Uterus (tissue), 4 donors: ENCODE measurements around the gene ABCC4. TPM values are rescaled to one million over a fixed set of nuclear protein-coding genes. Genes with fewer than 3 reads are reported as not detected.

Experiments used
- DNase-seq, 2 donors: peaks; one replicate each; pipeline ENCODE4 v3.0.0-alpha.2; 2019 to 2020
- H3K27ac ChIP-seq, 2 donors: fragments of 200-600 bp; sonication (generic); 1 replicate in 1 of 2; 2 replicates in 1 of 2; pipeline ENCODE4 v1.5.1; 2016 to 2018
- H3K27me3 ChIP-seq, 2 donors: fragments of 200-600 bp; sonication (generic); one replicate each; pipeline ENCODE4 v1.5.1; 2018 to 2019; ENCODE audit warnings: control low read depth in 1 of 2
- H3K36me3 ChIP-seq, 2 donors: fragments of 200-600 bp; sonication (generic); one replicate each; pipeline ENCODE4 v1.5.1; 2019; ENCODE audit warnings: control low read depth in 1 of 2
- H3K4me1 ChIP-seq, 2 donors: fragments of 200-600 bp; sonication (generic); one replicate each; pipeline ENCODE4 v1.5.1; 2018 to 2019; ENCODE audit warnings: control low read depth in 1 of 2
- H3K4me3 ChIP-seq, 2 donors: fragments of 200-600 bp; sonication (generic); 1 replicate in 1 of 2; 2 replicates in 1 of 2; pipeline ENCODE4 v1.5.1; 2018 to 2019; ENCODE audit warnings: mild to moderate bottlenecking in 1 of 2
- H3K9me3 ChIP-seq, 2 donors: fragments of 200-600 bp; sonication (generic); one replicate each; pipeline ENCODE4 v1.5.1; 2019; ENCODE audit warnings: control low read depth in 1 of 2
- CTCF ChIP-seq, 4 experiments: fragments of 200-600 bp in 2 of 4; fragments of 450-650 bp in 2 of 4; sonication (generic) in 2 of 4; IDR thresholded peaks; one replicate each; pipeline ENCODE4 v1.5.1; 2016 to 2019; ENCODE audit warnings: antibody characterized with exemption in 4 of 4, mild to moderate bottlenecking in 2 of 4, moderate library complexity in 1 of 4
- POLR2A ChIP-seq, 2 donors: fragments of 450-650 bp; IDR thresholded peaks; one replicate each; pipeline ENCODE4 v1.6.1; 2016; ENCODE audit warnings: antibody characterized with exemption in 2 of 2, mild to moderate bottlenecking in 1 of 2, moderate library complexity in 1 of 2
- intact Hi-C: fragments of 100-400 bp; cut with DNase I; formaldehyde crosslinking; loops from one replicate; pipeline ENCODE4 v1.15.1; 2023; ENCODE audit warnings: low total_unique reads
- total RNA-seq, 4 donors: library from RNA; depleted of rRNA in 3 of 4; stranded (reverse); fragments of >200 nt in 3 of 4; gene quantifications; one replicate each; pipeline versions ENCODE4 v1.1.0 to v1.2.4, GENCODE V29; 2014 to 2023
- donor health status: DM: yes; HTN: yes; CAD: no.

The ABCC4 gene
- total RNA-seq, 4 donors from 2014 or later = 13.8 to 37.7 (median 25.3) TPM

- Histone ChIP-seq H3K27me3 (no peaks in the 10 kb centered on the region), H3K9me3 (no peaks in the 10 kb centered on the region), H3K4me1 (no peaks in the 10 kb centered on the region), H3K27ac (no peak overlapping the region), H3K4me3 (no peak overlapping the region), H3K36me3 (no peaks in the 10 kb centered on the region)
- DNase-seq = no peak
- TF ChIP-seq CTCF (IDR thresholded peaks at IDR 0.05) (no peak), POLR2A (IDR thresholded peaks at IDR 0.05) (no peak)
- intact Hi-C loops = no loop called here
Measured at GRCh38 chr13:95212983-95213850, 88.0 kb downstream of the ABCC4 start.

- no peak for DNase-seq
- Histone ChIP-seq H3K4me1 (no peaks in the 10 kb centered on the region), H3K27me3 (no peaks in the 10 kb centered on the region), H3K9me3 (no peaks in the 10 kb centered on the region), H3K4me3 (no peak overlapping the region), H3K27ac (no peak overlapping the region), H3K36me3 (no peaks in the 10 kb centered on the region)
- intact Hi-C loops = no loop called here
- TF ChIP-seq POLR2A (IDR thresholded peaks at IDR 0.05) = no peak
- TF ChIP-seq CTCF (IDR thresholded peaks at IDR 0.05) = no peak
Measured at GRCh38 chr13:95209109-95209508, 92.1 kb downstream of the ABCC4 start.

- Histone ChIP-seq H3K27ac (no peak overlapping the region), H3K4me1 (no peaks in the 10 kb centered on the region), H3K36me3 (no peaks in the 10 kb centered on the region), H3K9me3 (no peaks in the 10 kb centered on the region), H3K4me3 (no peak overlapping the region), H3K27me3 (no peaks in the 10 kb centered on the region)
- DNase-seq = no peak
- TF ChIP-seq CTCF (IDR thresholded peaks at IDR 0.05) = no peak
- TF ChIP-seq POLR2A (IDR thresholded peaks at IDR 0.05) = no peak
- intact Hi-C loops = no loop called here
Measured at GRCh38 chr13:95207769-95208366, 93.4 kb downstream of the ABCC4 start.

- no peaks in the 10 kb centered on the region for H3K36me3 ChIP-seq
- no peak for TF ChIP-seq CTCF (IDR thresholded peaks at IDR 0.05)
- no peak for TF ChIP-seq POLR2A (IDR thresholded peaks at IDR 0.05)
- no peaks in the 10 kb centered on the region for H3K27me3 ChIP-seq
- H3K4me1 ChIP-seq = no peaks in the 10 kb centered on the region
- H3K4me3 ChIP-seq = no peak overlapping the region
- intact Hi-C loops = no loop called here
- no peaks in the 10 kb centered on the region for H3K9me3 ChIP-seq
- no peak overlapping the region for H3K27ac ChIP-seq
- DNase-seq = no peak
Measured at GRCh38 chr13:95206116-95206515, 95.1 kb downstream of the ABCC4 start.

- intact Hi-C loops = no loop called here
- Histone ChIP-seq H3K36me3 (no peaks in the 10 kb centered on the region), H3K4me3 (no peak overlapping the region), H3K27ac (no peak overlapping the region), H3K4me1 (no peaks in the 10 kb centered on the region), H3K27me3 (no peaks in the 10 kb centered on the region), H3K9me3 (no peaks in the 10 kb centered on the region)
- TF ChIP-seq POLR2A (IDR thresholded peaks at IDR 0.05) = no peak
- no peak for TF ChIP-seq CTCF (IDR thresholded peaks at IDR 0.05)
- no peak for DNase-seq
Measured at GRCh38 chr13:95204231-95204765, 97.0 kb downstream of the ABCC4 start.
